NT2/D1 (cell line): ENCODE data around the gene EDC3.

Experiments used
- SUZ12 ChIP-seq: IDR thresholded peaks from 2 replicates; pipeline ENCODE4 v1.6.1; 2011; ENCODE audit not compliant: insufficient read length, insufficient read depth; ENCODE audit errors: extremely low read depth
- YY1 ChIP-seq: IDR thresholded peaks from 2 replicates; pipeline ENCODE4 v1.6.1; 2011; ENCODE audit not compliant: insufficient read length, insufficient read depth

- TF ChIP-seq SUZ12 (no peak), YY1 (no peak)
Measured at GRCh38 chr15:74662064-74662860, 33.6 kb downstream of the EDC3 start.
